ENCODE data around the gene ZMAT5. TPM values are rescaled to one million over a fixed set of nuclear protein-coding genes. Genes with fewer than 3 reads are reported as not detected.

The ZMAT5 gene
- total and polyA plus RNA-seq, 10 of the 15 experiments (the other 5 are each of a cell fraction or from before 2014, with no cell fraction given), result 2.3 to 43.0 (median 21.9) TPM

GRCh38 chr22:29801153-29801552 is 34.3 kb upstream of the ZMAT5 start:
- peaks cover 11 to 39% of the 10 kb centered on the region in 2 experiments; a peak in 3 of 4 replicates for H3K36me3 ChIP-seq (ENCODE audit: control insufficient read depth in 2 of 2, insufficient read depth in 2 of 2, low read length in 1 of 2)
- no peak overlapping the region for H3K4me2 ChIP-seq (ENCODE audit: control insufficient read depth, insufficient read depth)
- ChIA-PET POLR2A (no interaction called here), RAD21 (ENCODE audit: unreplicated experiment) (interaction anchor here (0.6 kb wide), 1 partner anchor 201 kb away, joined by 3 read pairs; no protein-coding TSS in a partner anchor), SMC1A (ENCODE audit: uncharacterized antibody, unreplicated experiment) (no interaction called here), CTCF (no interaction called here)
- no peak overlapping the region for H3K9ac ChIP-seq (ENCODE audit: control insufficient read depth, insufficient read depth, low read length)
- FAIRE-seq (no peak), DNase-seq (ENCODE audit: low read depth, low spot score) (no peak), ATAC-seq (no peak)
- H3K4me1 ChIP-seq (ENCODE audit: control insufficient read depth, insufficient read depth, low read length), result peaks cover 27% of the 10 kb centered on the region
- H3K4me3 ChIP-seq, result no peak overlapping the region
- BruUV-seq (replicated peaks), result no TSS peak
- no peaks in the 10 kb centered on the region for H3K27me3 ChIP-seq (replicated peaks in 1 of 2; ENCODE audit: control insufficient read depth in 2 of 2, insufficient read depth in 2 of 2, low read length in 1 of 2)
- no peaks in the 10 kb centered on the region for H3K79me2 ChIP-seq (ENCODE audit: control insufficient read depth, insufficient read depth, low read length)
- intact Hi-C loops (cut with micrococcal nuclease; ENCODE audit: unreplicated experiment), result no loop called here
- H4K20me1 ChIP-seq (ENCODE audit: control insufficient read depth, insufficient read depth), result no peaks in the 10 kb centered on the region
- in situ Hi-C loops (cut with MboI), result no loop called here
- WGBS (ENCODE audit: insufficient coverage, insufficient replicate concordance, low lambda C conversion rate, missing lambda C conversion rate), result 89% methylated on average over 5 of the region's 5 CpGs
- H2AFZ ChIP-seq (ENCODE audit: control insufficient read depth, low read depth, low read length), result no peak overlapping the region
- H3K9me3 ChIP-seq (replicated peaks; ENCODE audit: control insufficient read depth, insufficient read depth, low read length), result no peaks in the 10 kb centered on the region
- H3K27ac ChIP-seq (ENCODE audit: control insufficient read depth, insufficient read depth), result no peak overlapping the region
- TF ChIP-seq ZNF622 (IDR thresholded peaks at IDR 0.05) (no peak), KDM1A (IDR thresholded peaks at IDR 0.05; ENCODE audit: borderline replicate concordance) (no peak), ZBED1 (IDR thresholded peaks at IDR 0.05; ENCODE audit: borderline replicate concordance) (no peak), TAF1 (IDR thresholded peaks at IDR 0.05; ENCODE audit: borderline replicate concordance, low read depth, low read length) (no peak), NFYB (IDR thresholded peaks at IDR 0.05; ENCODE audit: insufficient read depth, low read depth, low read length) (no peak), MEF2B (IDR thresholded peaks at IDR 0.05; ENCODE audit: partially characterized antibody, poor library complexity, severe bottlenecking) (no peak), KLF5 (IDR thresholded peaks at IDR 0.05; ENCODE audit: partially characterized antibody) (no peak), HDAC2 (IDR thresholded peaks at IDR 0.05) (no peak), MTA2 (IDR thresholded peaks at IDR 0.05; ENCODE audit: low read depth) (no peak), CHD2 (IDR thresholded peaks at IDR 0.05; ENCODE audit: borderline replicate concordance, low read depth, low read length) (no peak)
- TF ChIP-seq, protein P1, sequence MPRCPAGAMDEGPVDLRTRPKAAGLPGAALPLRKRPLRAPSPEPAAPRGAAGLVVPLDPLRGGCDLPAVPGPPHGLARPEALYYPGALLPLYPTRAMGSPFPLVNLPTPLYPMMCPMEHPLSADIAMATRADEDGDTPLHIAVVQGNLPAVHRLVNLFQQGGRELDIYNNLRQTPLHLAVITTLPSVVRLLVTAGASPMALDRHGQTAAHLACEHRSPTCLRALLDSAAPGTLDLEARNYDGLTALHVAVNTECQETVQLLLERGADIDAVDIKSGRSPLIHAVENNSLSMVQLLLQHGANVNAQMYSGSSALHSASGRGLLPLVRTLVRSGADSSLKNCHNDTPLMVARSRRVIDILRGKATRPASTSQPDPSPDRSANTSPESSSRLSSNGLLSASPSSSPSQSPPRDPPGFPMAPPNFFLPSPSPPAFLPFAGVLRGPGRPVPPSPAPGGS (IDR thresholded peaks at IDR 0.05; ENCODE audit: borderline replicate concordance, insufficient read depth, low read depth, low read length, poor library complexity, severe bottlenecking), result no peak
- TF ChIP-seq, protein P2, sequence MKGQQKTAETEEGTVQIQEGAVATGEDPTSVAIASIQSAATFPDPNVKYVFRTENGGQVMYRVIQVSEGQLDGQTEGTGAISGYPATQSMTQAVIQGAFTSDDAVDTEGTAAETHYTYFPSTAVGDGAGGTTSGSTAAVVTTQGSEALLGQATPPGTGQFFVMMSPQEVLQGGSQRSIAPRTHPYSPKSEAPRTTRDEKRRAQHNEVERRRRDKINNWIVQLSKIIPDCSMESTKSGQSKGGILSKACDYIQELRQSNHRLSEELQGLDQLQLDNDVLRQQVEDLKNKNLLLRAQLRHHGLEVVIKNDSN (IDR thresholded peaks at IDR 0.05; ENCODE audit: borderline replicate concordance, extremely low read length, insufficient read depth, low read depth, low read length), result no peak
- TF ChIP-seq, protein P3, sequence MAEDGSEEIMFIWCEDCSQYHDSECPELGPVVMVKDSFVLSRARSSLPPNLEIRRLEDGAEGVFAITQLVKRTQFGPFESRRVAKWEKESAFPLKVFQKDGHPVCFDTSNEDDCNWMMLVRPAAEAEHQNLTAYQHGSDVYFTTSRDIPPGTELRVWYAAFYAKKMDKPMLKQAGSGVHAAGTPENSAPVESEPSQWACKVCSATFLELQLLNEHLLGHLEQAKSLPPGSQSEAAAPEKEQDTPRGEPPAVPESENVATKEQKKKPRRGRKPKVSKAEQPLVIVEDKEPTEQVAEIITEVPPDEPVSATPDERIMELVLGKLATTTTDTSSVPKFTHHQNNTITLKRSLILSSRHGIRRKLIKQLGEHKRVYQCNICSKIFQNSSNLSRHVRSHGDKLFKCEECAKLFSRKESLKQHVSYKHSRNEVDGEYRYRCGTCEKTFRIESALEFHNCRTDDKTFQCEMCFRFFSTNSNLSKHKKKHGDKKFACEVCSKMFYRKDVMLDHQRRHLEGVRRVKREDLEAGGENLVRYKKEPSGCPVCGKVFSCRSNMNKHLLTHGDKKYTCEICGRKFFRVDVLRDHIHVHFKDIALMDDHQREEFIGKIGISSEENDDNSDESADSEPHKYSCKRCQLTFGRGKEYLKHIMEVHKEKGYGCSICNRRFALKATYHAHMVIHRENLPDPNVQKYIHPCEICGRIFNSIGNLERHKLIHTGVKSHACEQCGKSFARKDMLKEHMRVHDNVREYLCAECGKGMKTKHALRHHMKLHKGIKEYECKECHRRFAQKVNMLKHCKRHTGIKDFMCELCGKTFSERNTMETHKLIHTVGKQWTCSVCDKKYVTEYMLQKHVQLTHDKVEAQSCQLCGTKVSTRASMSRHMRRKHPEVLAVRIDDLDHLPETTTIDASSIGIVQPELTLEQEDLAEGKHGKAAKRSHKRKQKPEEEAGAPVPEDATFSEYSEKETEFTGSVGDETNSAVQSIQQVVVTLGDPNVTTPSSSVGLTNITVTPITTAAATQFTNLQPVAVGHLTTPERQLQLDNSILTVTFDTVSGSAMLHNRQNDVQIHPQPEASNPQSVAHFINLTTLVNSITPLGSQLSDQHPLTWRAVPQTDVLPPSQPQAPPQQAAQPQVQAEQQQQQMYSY (CRISPR knock-in tag; IDR thresholded peaks at IDR 0.05), result no peak
- TF ChIP-seq, protein P4, sequence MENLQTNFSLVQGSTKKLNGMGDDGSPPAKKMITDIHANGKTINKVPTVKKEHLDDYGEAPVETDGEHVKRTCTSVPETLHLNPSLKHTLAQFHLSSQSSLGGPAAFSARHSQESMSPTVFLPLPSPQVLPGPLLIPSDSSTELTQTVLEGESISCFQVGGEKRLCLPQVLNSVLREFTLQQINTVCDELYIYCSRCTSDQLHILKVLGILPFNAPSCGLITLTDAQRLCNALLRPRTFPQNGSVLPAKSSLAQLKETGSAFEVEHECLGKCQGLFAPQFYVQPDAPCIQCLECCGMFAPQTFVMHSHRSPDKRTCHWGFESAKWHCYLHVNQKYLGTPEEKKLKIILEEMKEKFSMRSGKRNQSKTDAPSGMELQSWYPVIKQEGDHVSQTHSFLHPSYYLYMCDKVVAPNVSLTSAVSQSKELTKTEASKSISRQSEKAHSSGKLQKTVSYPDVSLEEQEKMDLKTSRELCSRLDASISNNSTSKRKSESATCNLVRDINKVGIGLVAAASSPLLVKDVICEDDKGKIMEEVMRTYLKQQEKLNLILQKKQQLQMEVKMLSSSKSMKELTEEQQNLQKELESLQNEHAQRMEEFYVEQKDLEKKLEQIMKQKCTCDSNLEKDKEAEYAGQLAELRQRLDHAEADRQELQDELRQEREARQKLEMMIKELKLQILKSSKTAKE (IDR thresholded peaks at IDR 0.05; ENCODE audit: low read depth, poor library complexity, severe bottlenecking), result no peak
- TF ChIP-seq, protein P5, sequence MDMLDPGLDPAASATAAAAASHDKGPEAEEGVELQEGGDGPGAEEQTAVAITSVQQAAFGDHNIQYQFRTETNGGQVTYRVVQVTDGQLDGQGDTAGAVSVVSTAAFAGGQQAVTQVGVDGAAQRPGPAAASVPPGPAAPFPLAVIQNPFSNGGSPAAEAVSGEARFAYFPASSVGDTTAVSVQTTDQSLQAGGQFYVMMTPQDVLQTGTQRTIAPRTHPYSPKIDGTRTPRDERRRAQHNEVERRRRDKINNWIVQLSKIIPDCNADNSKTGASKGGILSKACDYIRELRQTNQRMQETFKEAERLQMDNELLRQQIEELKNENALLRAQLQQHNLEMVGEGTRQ (IDR thresholded peaks at IDR 0.05; ENCODE audit: borderline replicate concordance, low read depth, low read length), result no peak

All from GM12878 (cell line).